HG02885 (cell line): ENCODE results near the gene ASMTL.
"Not testable (repeated sequence)": the region's sequence is repeated elsewhere in the genome, so short reads cannot be mapped to it uniquely, and the experiment has no call there.

Experiments used
- ATAC-seq: cut with Tn5 transposase; IDR thresholded peaks from one replicate; pipeline ENCODE4 v1.9.1; 2021; ENCODE audit warnings: mild to moderate bottlenecking; ENCODE audit not compliant: unreplicated experiment, poor library complexity

The ASMTL gene

GRCh38 chrX:1416327-1416784, 36.4 kb downstream of the ASMTL start:
- ATAC-seq = no peak

DNA sequence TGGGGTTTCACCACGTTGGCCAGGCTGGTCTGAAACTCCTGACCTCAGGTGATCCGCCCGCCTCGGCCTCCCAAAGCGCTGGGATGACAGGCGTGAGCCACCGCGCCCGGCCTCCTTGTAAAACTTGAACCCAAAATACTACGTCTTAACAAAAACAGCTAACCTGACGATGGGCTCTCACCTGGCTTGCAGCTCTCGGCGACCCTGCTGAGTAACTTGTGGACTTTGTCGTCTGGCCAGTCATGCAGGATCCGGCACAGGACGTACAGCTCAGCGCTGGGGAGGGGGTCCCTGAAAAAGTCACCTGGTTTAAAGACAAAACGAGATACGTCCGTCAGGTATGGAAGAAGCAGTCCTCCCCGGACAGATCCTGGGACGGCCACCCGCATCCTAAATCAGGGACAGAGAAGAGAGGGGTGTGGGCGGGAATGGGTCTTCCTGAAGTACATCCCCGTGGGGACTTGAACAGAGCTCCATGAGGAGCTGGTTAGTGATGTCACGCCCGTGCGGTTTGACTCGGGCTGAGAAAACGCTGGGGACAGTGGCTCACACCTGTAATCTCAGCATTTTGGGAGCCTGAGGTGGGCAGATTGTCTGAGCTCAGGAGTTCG, 40.1 kb downstream of the ASMTL start:
- ATAC-seq = no peak

DNA sequence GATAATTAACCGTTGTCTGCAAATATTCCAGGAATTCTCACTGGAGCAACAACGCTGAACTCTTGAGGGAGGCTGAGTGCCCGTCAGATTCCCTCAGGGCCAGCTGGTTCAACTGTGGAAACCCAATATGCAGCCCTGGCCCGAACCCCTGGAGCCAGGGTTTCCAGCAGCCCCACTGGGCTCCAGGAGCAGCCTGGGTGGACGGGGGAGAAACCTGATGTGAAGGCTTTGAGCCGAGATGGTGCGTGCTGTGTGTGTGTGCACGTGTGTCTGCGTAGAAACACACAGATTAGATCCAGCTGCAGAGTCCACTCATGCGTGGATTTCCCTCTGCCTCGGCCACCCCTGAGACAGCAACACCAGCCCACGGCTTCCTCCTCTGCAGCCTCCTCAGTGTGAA, 41.4 kb downstream of the ASMTL start:
- no peak for ATAC-seq

DNA sequence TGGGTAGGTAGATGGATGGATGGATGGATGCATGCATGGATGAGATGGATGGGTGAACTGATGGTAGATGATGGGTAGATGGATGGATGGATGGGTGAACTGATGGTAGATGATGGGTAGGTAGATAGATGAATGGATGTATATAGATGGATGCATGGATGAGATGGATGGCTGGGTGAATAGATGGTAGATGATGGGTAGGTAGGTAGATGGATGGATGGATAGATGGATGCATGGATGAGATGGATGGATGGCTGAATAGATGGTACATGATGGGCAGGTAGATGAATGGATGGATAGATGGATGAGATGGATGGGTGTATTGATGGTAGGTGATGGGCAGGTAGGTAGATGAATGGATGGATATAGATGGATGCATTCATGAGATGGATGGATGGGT, 45.7 kb downstream of the ASMTL start:
- ATAC-seq = no peak

DNA sequence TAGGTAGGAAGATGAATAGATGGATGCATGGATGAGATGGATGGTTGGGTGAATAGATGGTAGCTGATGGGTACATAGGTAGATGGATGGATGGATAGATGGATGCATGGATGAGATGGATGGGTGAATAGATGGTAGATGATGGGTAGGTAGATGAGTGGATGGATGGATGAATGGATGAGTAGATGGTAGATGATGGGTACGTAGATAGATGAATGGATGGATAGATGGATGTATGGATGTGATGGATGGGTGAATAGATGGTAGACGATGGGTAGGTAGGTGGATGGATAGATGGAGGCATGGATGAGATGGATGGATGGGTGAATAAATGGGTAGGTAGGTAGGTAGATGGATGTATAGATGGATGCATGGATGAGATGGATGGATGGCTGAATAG, 46.9 kb downstream of the ASMTL start:
- ATAC-seq = not testable (repeated sequence)

DNA sequence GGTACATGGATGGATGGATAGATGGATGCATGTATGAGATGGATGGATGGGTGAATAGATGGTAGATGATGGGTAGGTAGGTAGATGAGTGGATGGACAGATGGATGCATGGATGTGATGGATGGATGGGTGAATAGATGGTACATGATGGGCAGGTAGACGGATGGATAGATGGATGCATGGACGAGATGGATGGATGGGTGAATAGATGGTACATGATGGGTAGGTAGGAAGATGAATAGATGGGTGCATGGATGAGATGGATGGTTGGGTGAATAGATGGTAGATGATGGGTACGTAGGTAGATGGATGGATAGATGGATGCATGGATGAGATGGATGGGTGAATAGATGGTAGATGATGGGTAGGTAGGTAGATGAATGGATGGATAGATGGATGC, 48.8 kb downstream of the ASMTL start:
- not testable (repeated sequence) for ATAC-seq

- ATAC-seq = no peak
Observed at GRCh38 chrX:1403228-1403627, 49.5 kb downstream of the ASMTL start.

GRCh38 chrX:1401611-1402430, 50.9 kb downstream of the ASMTL start:
- ATAC-seq = no peak

DNA sequence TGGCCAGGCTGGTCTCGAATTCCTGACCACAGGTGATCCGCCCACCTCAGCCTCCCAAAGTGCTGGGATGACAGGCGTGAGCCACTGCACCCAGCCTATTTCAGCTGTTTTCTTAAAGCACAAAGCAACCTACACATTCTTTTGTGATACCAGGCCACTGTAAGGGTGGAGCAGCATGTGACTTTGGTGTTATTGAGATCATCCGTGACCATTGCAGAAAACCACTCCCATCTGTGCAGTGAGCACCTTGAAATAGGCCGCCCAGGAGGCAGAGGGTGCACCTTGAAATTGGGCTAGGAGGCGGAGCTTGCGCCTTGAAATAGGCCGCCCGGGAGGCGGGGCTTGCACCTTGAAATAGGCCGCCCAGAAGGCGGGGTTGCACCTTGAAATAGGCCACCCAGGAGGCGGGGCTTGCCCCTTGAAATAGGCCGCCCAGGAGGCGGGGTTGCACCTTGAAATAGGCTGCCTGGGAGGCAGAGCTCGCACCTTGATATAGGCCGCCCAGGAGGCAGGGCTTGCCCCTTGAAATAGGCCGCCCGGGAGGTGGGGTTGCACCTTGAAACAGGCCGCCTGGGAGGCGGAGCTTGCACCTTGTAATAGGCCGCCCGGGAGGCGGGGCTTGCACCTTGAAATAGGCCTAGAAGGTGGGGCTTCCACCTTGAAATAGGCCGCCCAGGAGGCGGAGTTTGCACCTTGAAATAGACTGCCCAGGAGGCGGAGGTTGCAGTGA, 51.8 kb downstream of the ASMTL start:
- no peak for ATAC-seq

DNA sequence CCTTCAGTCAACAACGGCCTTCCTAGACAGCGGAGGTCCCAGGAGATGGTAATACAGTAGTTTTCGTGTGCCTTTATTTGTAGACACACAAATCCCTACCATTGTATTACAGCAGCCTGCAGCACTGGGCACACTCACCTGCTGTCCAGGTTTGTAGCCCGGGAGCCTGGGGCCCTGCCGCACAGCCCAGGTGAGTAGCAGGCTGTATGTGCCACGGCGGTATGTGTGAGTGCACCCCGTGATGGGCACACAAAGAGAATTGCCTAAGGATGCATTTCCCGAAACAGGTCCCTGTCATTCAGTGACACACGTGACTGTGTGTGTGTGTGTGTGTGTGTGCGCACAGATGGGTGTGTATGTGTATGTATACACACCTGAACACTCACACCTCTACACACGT, 52.7 kb downstream of the ASMTL start:
- ATAC-seq = no peak

- no peak for ATAC-seq
Observed at GRCh38 chrX:1398431-1399340, 54.0 kb downstream of the ASMTL start.

- ATAC-seq = no peak
Observed at GRCh38 chrX:1397441-1398270, 55.1 kb downstream of the ASMTL start.

- ATAC-seq = no peak
Observed at GRCh38 chrX:1397001-1397400, 55.7 kb downstream of the ASMTL start.

- ATAC-seq = no peak
Observed at GRCh38 chrX:1395646-1396216, 57.0 kb downstream of the ASMTL start.

DNA sequence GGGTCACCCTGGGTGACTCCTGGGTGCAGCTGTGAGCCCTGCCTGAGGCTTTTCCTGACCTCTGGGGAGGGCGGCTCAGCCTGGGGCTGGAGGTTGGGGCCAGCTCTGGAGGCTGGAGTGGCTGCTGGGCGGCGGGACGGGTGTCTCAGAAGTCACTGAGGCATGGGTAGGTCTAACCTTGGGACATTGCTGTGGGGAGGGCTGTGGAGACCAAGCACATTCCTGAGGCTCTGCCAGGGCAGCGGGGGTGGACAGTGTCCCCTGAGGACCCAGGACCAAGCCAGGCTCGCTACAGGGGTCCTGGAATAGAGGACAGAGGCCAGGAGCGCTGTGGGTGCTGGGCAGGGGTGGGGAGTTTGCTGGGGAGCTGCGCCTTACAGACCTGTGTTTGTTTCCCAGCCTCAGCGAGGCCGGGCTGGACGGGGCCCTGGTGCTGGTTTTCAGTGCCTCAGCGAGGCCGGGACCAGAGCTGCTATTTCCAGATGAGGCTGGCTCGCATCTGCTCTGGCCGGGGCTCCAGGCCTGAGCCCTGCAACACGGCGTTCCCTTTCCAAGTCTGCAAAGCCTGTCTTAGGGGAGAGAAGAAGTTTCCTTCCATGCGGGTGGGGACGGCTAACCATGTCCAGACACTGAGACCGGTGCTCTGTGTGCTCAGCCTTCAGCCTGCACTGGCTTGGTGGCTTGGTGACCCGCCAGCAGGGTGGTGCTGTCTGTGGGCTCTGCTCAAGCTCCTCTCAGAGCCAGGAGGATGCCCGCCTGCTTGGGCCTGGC, 57.8 kb downstream of the ASMTL start:
- no peak for ATAC-seq

- no peak for ATAC-seq
Observed at GRCh38 chrX:1393871-1394615, 58.7 kb downstream of the ASMTL start.

- ATAC-seq = peak; percentile 27
Observed at GRCh38 chrX:1392376-1393068, 60.2 kb downstream of the ASMTL start.
